ENCODE results near the gene PXK. TPM values are rescaled to one million over a fixed set of nuclear protein-coding genes. Genes with fewer than 3 reads are reported as not detected.
"Not testable (repeated sequence)": the region's sequence is repeated elsewhere in the genome, so short reads cannot be mapped to it uniquely, and the experiment has no call there.

PXK gene
- polyA plus RNA-seq, 1 donor (not counting 4 experiments of a cell fraction or from before 2014, with no cell fraction given) = 12.2 TPM

DNA sequence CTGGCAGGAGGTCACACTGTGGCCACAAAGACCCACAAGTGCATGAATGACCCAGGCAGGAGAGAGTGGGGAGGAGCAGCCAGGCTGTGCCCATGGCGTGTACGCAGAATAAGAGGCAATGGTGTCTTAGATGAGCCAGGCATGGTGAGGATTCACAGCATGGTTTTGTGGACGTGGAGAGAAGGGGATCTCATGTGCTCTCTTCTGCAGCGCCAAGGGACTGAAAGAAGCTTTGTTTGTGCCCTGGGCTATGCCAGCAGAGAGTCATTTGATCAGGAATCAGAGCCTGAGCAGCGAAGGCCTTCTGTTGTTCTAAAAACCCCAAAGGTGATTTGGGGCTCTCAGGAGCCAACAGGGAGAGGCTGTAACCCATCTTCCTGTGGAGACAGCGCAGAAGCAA is 45.3 kb upstream of the PXK start:
- Histone ChIP-seq H3K9me1 (ENCODE audit: control insufficient read depth, extremely low read depth, insufficient read depth, low read length) (no peaks in the 10 kb centered on the region), H3K9ac (ENCODE audit: control insufficient read depth, extremely low read depth, insufficient read depth, low read length) (no peak overlapping the region), H3K79me2 (ENCODE audit: control insufficient read depth, insufficient read depth, low read length) (no peaks in the 10 kb centered on the region), H3K27me3 (ENCODE audit: control insufficient read depth, extremely low read depth, insufficient read depth, low read length) (no peaks in the 10 kb centered on the region), H2AFZ (ENCODE audit: control insufficient read depth, low read length) (no peak overlapping the region), H3K4me2 (ENCODE audit: control insufficient read depth, extremely low read depth, insufficient read depth, low read depth, low read length) (no peak overlapping the region), H3K4me3 (ENCODE audit: control insufficient read depth in 2 of 3, extremely low read depth in 1 of 3, insufficient read depth in 2 of 3, low read depth in 1 of 3, low read length in 3 of 3) (no peak overlapping the region), H3K4me1 (ENCODE audit: control insufficient read depth, extremely low read depth, insufficient read depth, low read length) (no peaks in the 10 kb centered on the region), H3K9me3 (ENCODE audit: control insufficient read depth, low read depth, low read length) (no peaks in the 10 kb centered on the region), H4K20me1 (ENCODE audit: control insufficient read depth, extremely low read depth, insufficient read depth, low read length) (no peaks in the 10 kb centered on the region), H3K36me3 (ENCODE audit: control insufficient read depth in 2 of 2, extremely low read depth in 1 of 2, insufficient read depth in 2 of 2, low read length in 2 of 2) (peaks cover 3 to 14% of the 10 kb centered on the region in 2 experiments), H3K27ac (ENCODE audit: control insufficient read depth, insufficient read depth, low read length) (no peak overlapping the region)
- dilution Hi-C loops (cut with MboI; ENCODE audit: extremely low pct_ligation_motif_present, low sequenced_read_pairs) = no loop called here
- TF ChIP-seq, protein P1, sequence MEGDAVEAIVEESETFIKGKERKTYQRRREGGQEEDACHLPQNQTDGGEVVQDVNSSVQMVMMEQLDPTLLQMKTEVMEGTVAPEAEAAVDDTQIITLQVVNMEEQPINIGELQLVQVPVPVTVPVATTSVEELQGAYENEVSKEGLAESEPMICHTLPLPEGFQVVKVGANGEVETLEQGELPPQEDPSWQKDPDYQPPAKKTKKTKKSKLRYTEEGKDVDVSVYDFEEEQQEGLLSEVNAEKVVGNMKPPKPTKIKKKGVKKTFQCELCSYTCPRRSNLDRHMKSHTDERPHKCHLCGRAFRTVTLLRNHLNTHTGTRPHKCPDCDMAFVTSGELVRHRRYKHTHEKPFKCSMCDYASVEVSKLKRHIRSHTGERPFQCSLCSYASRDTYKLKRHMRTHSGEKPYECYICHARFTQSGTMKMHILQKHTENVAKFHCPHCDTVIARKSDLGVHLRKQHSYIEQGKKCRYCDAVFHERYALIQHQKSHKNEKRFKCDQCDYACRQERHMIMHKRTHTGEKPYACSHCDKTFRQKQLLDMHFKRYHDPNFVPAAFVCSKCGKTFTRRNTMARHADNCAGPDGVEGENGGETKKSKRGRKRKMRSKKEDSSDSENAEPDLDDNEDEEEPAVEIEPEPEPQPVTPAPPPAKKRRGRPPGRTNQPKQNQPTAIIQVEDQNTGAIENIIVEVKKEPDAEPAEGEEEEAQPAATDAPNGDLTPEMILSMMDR (optimal IDR thresholded peaks at IDR 0.05 in 1 of 3, IDR thresholded peaks at IDR 0.05 in 1 of 3, conservative IDR thresholded peaks at IDR 0.05 in 1 of 3; ENCODE audit: extremely low read depth in 1 of 3, insufficient read depth in 2 of 3, low read length in 3 of 3) = no peak
- no peak for TF ChIP-seq EZH2 (IDR thresholded peaks at IDR 0.05; ENCODE audit: low read length)
- no peak for FAIRE-seq
- DNase-seq (ENCODE audit: low read depth, low spot score) = no peak

DNA sequence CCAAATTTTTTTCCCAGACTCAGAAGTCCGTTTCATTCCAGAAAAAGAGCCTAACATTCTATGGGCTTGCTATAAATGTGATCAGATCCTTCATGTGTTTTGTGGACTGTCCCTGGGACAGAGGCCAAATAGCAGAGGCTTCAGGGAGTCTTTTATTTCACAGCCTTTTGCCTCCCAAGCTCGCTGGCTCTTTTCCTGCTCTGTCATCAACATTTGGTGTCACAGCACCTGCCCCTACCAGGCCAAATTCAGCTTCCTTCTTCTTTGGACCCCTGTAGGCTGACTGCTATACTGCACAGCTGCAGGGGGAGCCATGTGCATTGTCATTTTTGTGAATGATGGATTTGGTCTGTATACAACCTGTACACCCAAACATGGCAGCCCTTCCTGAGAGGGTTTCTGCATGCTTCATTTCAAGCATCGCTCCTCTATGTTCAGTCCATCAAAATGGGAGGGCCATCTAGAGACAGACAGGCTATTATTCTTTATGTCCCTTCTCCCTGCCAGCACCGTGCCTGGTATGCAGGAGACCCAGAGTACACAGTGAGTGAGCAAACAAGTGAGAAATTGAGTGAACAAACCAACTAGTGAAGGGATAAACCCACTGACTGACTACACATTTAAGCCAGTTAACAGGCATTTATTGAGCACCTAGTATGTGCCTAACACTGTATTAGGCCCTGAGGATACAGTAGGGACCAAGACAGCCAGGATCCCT is 44.5 kb upstream of the PXK start:
- no peak overlapping the region for H3K9ac ChIP-seq (ENCODE audit: control insufficient read depth, extremely low read depth, insufficient read depth, low read length)
- H2AFZ ChIP-seq (ENCODE audit: control insufficient read depth, low read length) = no peak overlapping the region
- FAIRE-seq (no peak), DNase-seq (ENCODE audit: low read depth, low spot score) (no peak)
- no peaks in the 10 kb centered on the region for H3K9me1 ChIP-seq (ENCODE audit: control insufficient read depth, extremely low read depth, insufficient read depth, low read length)
- H3K4me3 ChIP-seq (ENCODE audit: control insufficient read depth in 2 of 3, extremely low read depth in 1 of 3, insufficient read depth in 2 of 3, low read depth in 1 of 3, low read length in 3 of 3) = no peak overlapping the region
- no peaks in the 10 kb centered on the region for H3K27me3 ChIP-seq (ENCODE audit: control insufficient read depth, extremely low read depth, insufficient read depth, low read length)
- TF ChIP-seq EZH2 (IDR thresholded peaks at IDR 0.05; ENCODE audit: low read length) = no peak
- TF ChIP-seq, protein P1 (optimal IDR thresholded peaks at IDR 0.05 in 1 of 3, IDR thresholded peaks at IDR 0.05 in 1 of 3, conservative IDR thresholded peaks at IDR 0.05 in 1 of 3; ENCODE audit: extremely low read depth in 1 of 3, insufficient read depth in 2 of 3, low read length in 3 of 3) = peak in 2 of 3 experiments; percentile 2 to 6
- dilution Hi-C loops (cut with MboI; ENCODE audit: extremely low pct_ligation_motif_present, low sequenced_read_pairs) = no loop called here
- no peak overlapping the region for H3K27ac ChIP-seq (ENCODE audit: control insufficient read depth, insufficient read depth, low read length)
- H4K20me1 ChIP-seq (ENCODE audit: control insufficient read depth, extremely low read depth, insufficient read depth, low read length) = no peaks in the 10 kb centered on the region
- H3K79me2 ChIP-seq (ENCODE audit: control insufficient read depth, insufficient read depth, low read length) = no peaks in the 10 kb centered on the region
- no peaks in the 10 kb centered on the region for H3K4me1 ChIP-seq (ENCODE audit: control insufficient read depth, extremely low read depth, insufficient read depth, low read length)
- no peaks in the 10 kb centered on the region for H3K9me3 ChIP-seq (ENCODE audit: control insufficient read depth, low read depth, low read length)
- H3K36me3 ChIP-seq (ENCODE audit: control insufficient read depth in 2 of 2, extremely low read depth in 1 of 2, insufficient read depth in 2 of 2, low read length in 2 of 2) = peaks cover 3 to 12% of the 10 kb centered on the region in 2 experiments
- no peak overlapping the region for H3K4me2 ChIP-seq (ENCODE audit: control insufficient read depth, extremely low read depth, insufficient read depth, low read depth, low read length)

DNA sequence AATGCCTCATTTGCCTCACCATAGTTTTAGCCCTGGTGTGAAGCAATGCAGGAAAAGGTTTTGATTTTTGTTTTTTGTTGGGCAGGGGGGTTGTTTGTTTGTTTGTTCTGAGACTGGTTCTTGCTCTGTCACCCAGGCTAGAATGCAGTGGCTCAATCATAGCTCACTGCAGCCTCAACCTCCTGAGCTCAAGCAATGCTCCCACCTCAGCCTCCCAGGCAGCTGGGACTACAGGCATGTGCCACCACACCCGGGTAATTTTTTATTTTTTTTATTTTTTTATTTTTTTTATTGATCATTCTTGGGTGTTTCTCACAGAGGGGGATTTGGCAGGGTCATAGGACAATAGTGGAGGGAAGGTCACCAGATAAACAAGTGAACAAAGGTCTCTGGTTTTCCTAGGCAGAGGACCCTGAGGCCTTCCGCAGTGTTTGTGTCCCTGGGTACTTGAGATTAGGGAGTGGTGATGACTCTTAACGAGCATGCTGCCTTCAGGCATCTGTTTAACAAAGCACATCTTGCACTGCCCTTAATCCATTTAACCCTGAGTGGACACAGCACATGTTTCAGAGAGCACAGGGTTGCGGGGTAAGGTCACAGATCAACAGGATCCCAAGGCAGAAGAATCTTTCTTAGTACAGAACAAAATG is 43.6 kb upstream of the PXK start:
- H3K9ac ChIP-seq (ENCODE audit: control insufficient read depth, extremely low read depth, insufficient read depth, low read length); H3K9me1 ChIP-seq (ENCODE audit: control insufficient read depth, extremely low read depth, insufficient read depth, low read length); dilution Hi-C loops (cut with MboI; ENCODE audit: extremely low pct_ligation_motif_present, low sequenced_read_pairs); H3K9me3 ChIP-seq (ENCODE audit: control insufficient read depth, low read depth, low read length); H3K27me3 ChIP-seq (ENCODE audit: control insufficient read depth, extremely low read depth, insufficient read depth, low read length); H3K4me3 ChIP-seq (ENCODE audit: control insufficient read depth in 2 of 3, extremely low read depth in 1 of 3, insufficient read depth in 2 of 3, low read depth in 1 of 3, low read length in 3 of 3); H2AFZ ChIP-seq (ENCODE audit: control insufficient read depth, low read length); H3K4me2 ChIP-seq (ENCODE audit: control insufficient read depth, extremely low read depth, insufficient read depth, low read depth, low read length); FAIRE-seq; H3K79me2 ChIP-seq (ENCODE audit: control insufficient read depth, insufficient read depth, low read length); H3K4me1 ChIP-seq (ENCODE audit: control insufficient read depth, extremely low read depth, insufficient read depth, low read length); H3K27ac ChIP-seq (ENCODE audit: control insufficient read depth, insufficient read depth, low read length); H4K20me1 ChIP-seq (ENCODE audit: control insufficient read depth, extremely low read depth, insufficient read depth, low read length); DNase-seq (ENCODE audit: low read depth, low spot score): not testable (repeated sequence)
- H3K36me3 ChIP-seq (ENCODE audit: control insufficient read depth in 2 of 2, extremely low read depth in 1 of 2, insufficient read depth in 2 of 2, low read length in 2 of 2) = peaks cover 3 to 15% of the 10 kb centered on the region in 2 experiments

Measured in keratinocyte (primary cell).